ENCODE measurements around the gene DGCR2. TPM values are rescaled to one million over a fixed set of nuclear protein-coding genes. Genes with fewer than 3 reads are reported as not detected.

The DGCR2 gene
- polyA plus RNA-seq, 1 experiment: 44.3 TPM

- DNase-seq (ENCODE audit: low read depth): no peak
- no peaks in the 10 kb centered on the region for H3K27me3 ChIP-seq (ENCODE audit: control insufficient read depth, insufficient read depth, low read length)
- no peak overlapping the region for H3K4me3 ChIP-seq (ENCODE audit: low read depth, low read length)
- POLR2A ChIA-PET: no interaction called here
- H3K36me3 ChIP-seq (ENCODE audit: control insufficient read depth, insufficient read depth, low read length): peaks cover 22% of the 10 kb centered on the region
- TF ChIP-seq CTCF (IDR thresholded peaks at IDR 0.05; ENCODE audit: insufficient read depth, low read depth, low read length): no peak
- CTCF ChIA-PET: interaction anchor here (3.5 kb wide), 1 partner anchor 12 kb away, joined by 16 read pairs; the partner anchor contains the start of gene ESS2
Observed at GRCh38 chr22:19132153-19132552, 9.9 kb upstream of the DGCR2 start.

- H3K4me3 ChIP-seq (ENCODE audit: low read depth, low read length): no peak overlapping the region
- peaks cover 18% of the 10 kb centered on the region for H3K36me3 ChIP-seq (ENCODE audit: control insufficient read depth, insufficient read depth, low read length)
- ChIA-PET POLR2A (no interaction called here), CTCF (interaction anchor here (3.5 kb wide), 1 partner anchor 13 kb away, joined by 16 read pairs; the partner anchor contains the start of gene ESS2)
- DNase-seq (ENCODE audit: low read depth): no peak
- no peaks in the 10 kb centered on the region for H3K27me3 ChIP-seq (ENCODE audit: control insufficient read depth, insufficient read depth, low read length)
- no peak for TF ChIP-seq CTCF (IDR thresholded peaks at IDR 0.05; ENCODE audit: insufficient read depth, low read depth, low read length)
Observed at GRCh38 chr22:19131685-19132015, 9.4 kb upstream of the DGCR2 start.

- ChIA-PET CTCF (interaction anchor here (3.5 kb wide), 1 partner anchor 13 kb away, joined by 16 read pairs; the partner anchor contains the start of gene ESS2), POLR2A (no interaction called here)
- DNase-seq (ENCODE audit: low read depth): no peak
- no peaks in the 10 kb centered on the region for H3K27me3 ChIP-seq (ENCODE audit: control insufficient read depth, insufficient read depth, low read length)
- no peak within 1 kb of the TSS for H3K4me3 ChIP-seq (ENCODE audit: low read depth, low read length)
- TF ChIP-seq CTCF (IDR thresholded peaks at IDR 0.05; ENCODE audit: insufficient read depth, low read depth, low read length): no peak
- H3K36me3 ChIP-seq (ENCODE audit: control insufficient read depth, insufficient read depth, low read length): peaks cover 14% of the 10 kb centered on the region
Observed at GRCh38 chr22:19130959-19131684, 8.9 kb upstream of the DGCR2 start, which contains the start of gene TSSK2. Gene TSSK2, plus strand, starts transcription at chr22:19131308. Its CDS starts 92 bp downstream, at chr22:19131400.

DNA sequence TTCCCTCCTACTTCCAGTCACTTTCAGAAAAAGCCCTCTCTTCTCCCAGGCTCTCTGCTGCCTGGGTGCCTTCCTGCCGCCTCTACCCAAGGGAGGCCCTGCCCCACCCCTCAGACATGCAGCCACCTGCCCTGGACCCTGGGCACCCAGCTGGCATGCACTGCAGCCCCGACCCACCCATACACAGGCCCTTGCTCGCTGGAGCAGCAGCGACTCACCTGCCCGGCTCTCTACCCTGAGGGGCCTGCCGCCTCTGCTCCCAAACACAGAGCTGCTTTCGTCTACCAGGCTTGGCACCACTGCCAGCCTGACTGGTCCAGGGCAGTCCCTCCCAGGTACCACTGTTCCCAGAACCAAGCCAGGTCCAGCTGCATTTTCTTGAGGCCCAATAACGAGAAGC, 7.7 kb upstream of the DGCR2 start:
- TF ChIP-seq CTCF (IDR thresholded peaks at IDR 0.05; ENCODE audit: insufficient read depth, low read depth, low read length): no peak
- ChIA-PET CTCF (interaction anchor here (0.6 to 3.5 kb wide), 2 partner anchors 15 to 23 kb away, joined by 4 to 16 read pairs; partner anchors contain the start of gene ESS2), POLR2A (no interaction called here)

DNA sequence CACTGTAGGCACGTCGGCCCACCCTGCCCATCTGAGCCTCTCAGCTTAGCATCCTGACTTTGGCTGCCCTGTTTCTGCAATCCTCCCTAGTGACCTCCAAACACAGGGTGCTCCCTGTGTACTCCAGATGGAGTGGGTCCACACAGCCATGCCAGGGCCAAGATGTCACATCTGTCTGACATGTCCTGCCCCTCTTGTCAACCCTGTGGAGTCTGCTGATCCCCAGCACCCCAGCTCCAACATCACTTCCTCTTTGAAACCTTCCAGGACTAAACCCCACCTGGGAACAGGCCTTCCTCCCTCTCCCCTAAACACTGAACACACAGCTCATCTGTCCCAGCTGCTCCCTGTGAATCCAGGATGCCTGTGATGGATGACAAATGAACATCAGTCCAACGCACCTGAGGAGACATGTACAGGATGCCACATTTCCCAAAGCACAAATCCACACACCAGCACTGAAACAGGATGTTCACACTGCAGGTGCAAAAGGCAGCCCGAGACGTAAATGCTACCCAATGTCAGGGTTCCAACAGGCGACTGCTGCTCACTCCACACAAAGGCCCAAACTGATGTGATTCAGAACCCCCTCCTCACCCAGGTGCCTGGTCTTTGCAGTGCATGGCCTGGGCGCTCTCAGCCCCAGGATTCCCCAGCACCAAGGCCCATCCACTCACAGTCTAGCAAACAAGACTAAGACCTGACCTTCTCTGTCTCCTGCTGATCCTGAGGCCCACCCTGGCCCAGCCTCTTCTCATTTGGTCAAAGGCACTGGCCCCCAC, 6.9 kb upstream of the DGCR2 start:
- no peaks in the 10 kb centered on the region; the same call in 1 of the 2 replicates for H3K27me3 ChIP-seq (ENCODE audit: control insufficient read depth, insufficient read depth, low read length)
- DNase-seq (ENCODE audit: low read depth): no peak
- no peak overlapping the region for H3K4me3 ChIP-seq (ENCODE audit: low read depth, low read length)
- ChIA-PET CTCF (no interaction called here), POLR2A (no interaction called here)
- peaks cover 8% of the 10 kb centered on the region for H3K36me3 ChIP-seq (ENCODE audit: control insufficient read depth, insufficient read depth, low read length)
- TF ChIP-seq CTCF (IDR thresholded peaks at IDR 0.05; ENCODE audit: insufficient read depth, low read depth, low read length): no peak

More for the DNA sequence above, 7.7 kb upstream of the DGCR2 start:
- no peak overlapping the region for H3K4me3 ChIP-seq (ENCODE audit: low read depth, low read length)
- DNase-seq (ENCODE audit: low read depth): no peak
- peaks cover 11% of the 10 kb centered on the region for H3K36me3 ChIP-seq (ENCODE audit: control insufficient read depth, insufficient read depth, low read length)
- no peaks in the 10 kb centered on the region; the same call in 1 of the 2 replicates for H3K27me3 ChIP-seq (ENCODE audit: control insufficient read depth, insufficient read depth, low read length)
